HG03064 (cell line): Measurements from ENCODE around the gene KCNN3.
A peak's percentile ranks its signal among the peaks of the same experiment; 100 is the strongest.

Experiments
- ATAC-seq: cut with Tn5 transposase; IDR thresholded peaks from one replicate; pipeline ENCODE4 v1.9.1; 2021; ENCODE audit warnings: low read depth; ENCODE audit not compliant: unreplicated experiment

The KCNN3 gene

GRCh38 chr1:154863315-154864174, 6.5 kb downstream of the KCNN3 start:
- no peak for ATAC-seq

- ATAC-seq: no peak
These were observed 7.2 kb downstream of the KCNN3 start for GRCh38 chr1:154862907-154863306.

DNA sequence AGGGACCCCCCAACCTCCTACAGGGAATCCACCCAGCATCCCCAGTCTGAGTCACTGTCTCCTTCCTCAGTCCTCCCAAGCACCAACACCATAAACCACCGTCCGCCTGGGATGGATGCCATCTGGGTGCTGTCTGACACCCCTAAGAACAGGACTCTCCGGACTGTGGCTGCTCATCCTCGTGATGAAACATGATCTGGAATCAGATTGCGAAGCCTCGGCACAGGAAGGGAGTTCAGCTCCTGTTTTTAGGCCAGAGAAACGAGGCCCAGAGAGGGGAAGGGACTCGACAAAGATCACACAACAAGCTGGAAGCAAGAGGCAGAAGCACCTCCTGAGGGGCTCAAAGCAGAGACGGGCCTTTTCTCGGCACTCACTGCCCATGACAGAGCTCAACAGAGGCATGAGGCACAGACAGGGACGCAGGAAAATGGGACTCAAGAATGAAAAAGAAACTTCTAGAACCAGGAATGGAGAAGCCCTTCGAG, 8.4 kb downstream of the KCNN3 start:
- ATAC-seq: no peak

GRCh38 chr1:154860156-154860870, 9.8 kb downstream of the KCNN3 start:
- peak; percentile 50 for ATAC-seq

DNA sequence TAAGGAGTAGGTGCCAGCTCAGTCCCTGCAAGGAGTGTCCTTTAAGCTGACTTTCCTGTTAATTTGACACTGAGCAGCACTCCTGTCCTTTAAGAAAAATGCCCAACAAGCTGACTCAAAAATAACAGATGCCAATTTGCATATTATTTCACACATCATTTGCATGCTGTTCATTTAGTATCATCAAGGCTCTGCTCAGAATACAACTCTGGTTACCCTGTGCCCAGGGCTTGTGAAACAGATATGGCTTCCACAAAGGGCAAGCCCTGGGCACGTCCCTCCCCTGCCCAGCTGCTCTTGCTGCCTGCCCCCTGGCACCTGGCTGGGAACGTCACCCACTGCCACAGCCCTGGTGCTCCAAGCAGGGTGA, 10.3 kb downstream of the KCNN3 start:
- ATAC-seq: peak; percentile 38

- no peak for ATAC-seq
These were observed 10.8 kb downstream of the KCNN3 start for GRCh38 chr1:154859151-154859785.

- ATAC-seq: no peak
These were observed 12.5 kb downstream of the KCNN3 start for GRCh38 chr1:154857441-154858215.

DNA sequence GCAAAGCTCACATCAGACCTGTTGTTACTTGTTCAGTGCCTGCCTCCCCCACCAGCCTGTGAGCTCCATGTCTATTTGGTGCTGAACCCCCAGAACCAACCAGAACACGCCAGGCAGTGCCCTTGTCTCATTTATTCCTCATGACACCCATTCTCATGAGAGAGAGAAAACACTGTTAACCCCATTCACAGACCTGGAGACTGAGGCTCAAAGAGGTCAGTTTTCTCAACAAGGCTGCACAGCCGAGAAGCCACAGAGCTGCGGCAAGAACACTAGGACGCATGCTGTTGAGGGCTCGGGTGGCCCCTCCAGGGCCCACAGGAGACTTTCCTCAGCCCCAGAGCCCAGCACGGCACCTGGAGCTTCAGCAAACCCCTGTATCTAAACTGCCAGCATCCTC, 13.1 kb downstream of the KCNN3 start:
- ATAC-seq: no peak

GRCh38 chr1:154856544-154856943, 13.5 kb downstream of the KCNN3 start:
- ATAC-seq: no peak

GRCh38 chr1:154856049-154856448, 14.0 kb downstream of the KCNN3 start:
- no peak for ATAC-seq

GRCh38 chr1:154855186-154855851, 14.8 kb downstream of the KCNN3 start:
- no peak for ATAC-seq

GRCh38 chr1:154852845-154853244, 17.2 kb downstream of the KCNN3 start:
- ATAC-seq: no peak

- ATAC-seq: no peak
These were observed 18.5 kb downstream of the KCNN3 start for GRCh38 chr1:154851392-154852177.

DNA sequence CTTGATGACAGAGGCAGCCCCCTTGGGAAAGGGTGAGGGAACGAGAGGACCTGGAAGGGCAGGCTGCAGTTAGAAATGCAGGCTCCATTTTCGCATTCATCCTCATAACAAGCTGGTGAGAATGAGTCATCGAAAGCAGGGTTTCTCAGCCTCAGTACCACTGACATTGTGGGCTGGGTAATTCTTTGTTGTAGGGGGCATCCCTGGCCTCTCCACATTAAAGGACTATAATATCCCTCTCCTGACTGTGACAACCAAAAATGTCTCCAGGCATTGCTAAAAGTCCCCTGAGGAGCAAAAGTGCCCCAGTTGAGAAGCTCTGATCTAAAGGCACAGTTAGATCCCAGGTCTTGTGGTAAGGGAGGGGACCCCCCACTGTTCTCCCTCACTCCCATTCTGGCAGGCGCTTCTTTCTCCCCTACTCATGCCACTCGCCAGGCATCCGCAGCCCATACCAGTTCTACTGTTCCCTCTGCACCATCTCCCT, 20.4 kb downstream of the KCNN3 start:
- no peak for ATAC-seq

- ATAC-seq: no peak
These were observed 21.1 kb downstream of the KCNN3 start for GRCh38 chr1:154848983-154849382.

- ATAC-seq: no peak
These were observed 22.2 kb downstream of the KCNN3 start for GRCh38 chr1:154847891-154848290.

GRCh38 chr1:154846565-154847442, 23.3 kb downstream of the KCNN3 start:
- ATAC-seq: no peak

DNA sequence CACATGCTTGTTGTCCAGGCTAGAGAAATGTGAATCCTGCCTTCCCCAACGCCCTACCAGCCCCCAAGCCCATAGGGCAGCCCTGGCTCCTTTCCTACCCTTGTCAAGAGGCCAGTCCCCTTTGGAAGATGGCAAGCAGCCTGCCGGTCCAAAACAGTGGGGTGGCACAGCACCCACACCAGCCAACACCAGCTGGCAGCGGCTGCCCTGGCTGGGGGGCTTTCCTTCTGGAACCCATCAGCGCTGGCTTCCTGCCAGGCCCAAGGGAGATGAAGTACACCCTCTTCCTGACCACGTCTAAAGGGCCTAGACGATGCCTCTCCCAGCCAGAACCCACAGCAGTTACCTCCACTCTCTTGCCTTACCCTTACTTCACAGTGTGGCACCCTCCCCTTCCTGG, 24.2 kb downstream of the KCNN3 start:
- ATAC-seq: no peak
